Brain microvascular endothelial cell (primary cell): ENCODE data around the gene USP36.
A peak's percentile ranks its signal among the peaks of the same experiment; 100 is the strongest.

ENCODE experiments used
- DNase-seq: peaks from one replicate; pipeline ENCODE4 v3.0.0-alpha.2; 2020
- H3K27ac ChIP-seq: fragments of 250-450 bp; sonication (Bioruptor Pico); 2 replicates; pipeline ENCODE4 v1.5.1; 2020; ENCODE audit warnings: mild to moderate bottlenecking, moderate library complexity
- H3K27me3 ChIP-seq: fragments of 250-450 bp; sonication (Bioruptor Pico); replicated peaks from 2 replicates; pipeline ENCODE4 v1.5.1; 2020; ENCODE audit warnings: mild to moderate bottlenecking
- H3K36me3 ChIP-seq: fragments of 250-450 bp; sonication (Bioruptor Pico); replicated peaks from 2 replicates; pipeline ENCODE4 v1.5.1; 2020; ENCODE audit warnings: mild to moderate bottlenecking
- H3K4me3 ChIP-seq: 2 replicates; pipeline ENCODE4 v1.5.1; 2011; ENCODE audit warnings: low read depth, mild to moderate bottlenecking, control low read depth, low read length, moderate library complexity
- CTCF ChIP-seq: IDR thresholded peaks from 2 replicates; pipeline ENCODE4 v1.5.1; 2011; ENCODE audit warnings: low read depth, mild to moderate bottlenecking, moderate library complexity, low read length, control low read depth, inconsistent platforms; ENCODE audit errors: missing control alignments
- in situ Hi-C: cut with HindIII; loops from 2 replicates; pipeline ENCODE4 v1.10.0; 2017; ENCODE audit warnings: low sequenced_read_pairs, low pct_ligation_motif_present

Gene USP36

DNA sequence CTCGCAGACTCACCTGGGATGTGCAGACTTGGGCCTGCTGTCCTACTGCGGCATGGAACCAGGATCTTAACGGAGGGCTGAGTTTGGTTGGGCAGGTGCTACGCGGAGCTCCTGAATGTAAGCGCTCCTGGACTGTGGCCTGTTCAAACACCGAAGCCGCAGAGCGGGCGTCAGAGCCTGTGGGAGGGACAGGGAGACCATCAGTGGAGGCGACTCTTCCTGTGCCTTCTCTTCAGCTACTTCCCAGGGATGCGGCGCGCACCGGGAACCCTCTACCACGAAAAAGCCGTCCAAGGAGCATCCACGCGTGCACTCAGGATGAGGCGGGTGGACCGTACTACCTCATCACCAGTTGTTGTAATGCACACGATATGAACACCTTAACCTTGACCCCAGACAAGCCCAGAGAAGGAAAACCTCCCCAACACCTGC lies 2.0 kb downstream of the USP36 start:
- Histone ChIP-seq H3K27me3 (no peaks in the 10 kb centered on the region), H3K4me3 (no peak overlapping the region), H3K27ac (peak overlapping the region; percentile 92), H3K36me3 (peaks cover 34% of the 10 kb centered on the region)
- no peak for DNase-seq
- in situ Hi-C loops: no loop called here
- TF ChIP-seq CTCF: no peak

GRCh38 chr17:78836420-78837021 lies 4.1 kb downstream of the USP36 start:
- Histone ChIP-seq H3K36me3 (peaks cover 51% of the 10 kb centered on the region), H3K27me3 (no peaks in the 10 kb centered on the region), H3K4me3 (no peak overlapping the region), H3K27ac (no peak overlapping the region)
- DNase-seq: no peak
- in situ Hi-C loops: no loop called here
- TF ChIP-seq CTCF: no peak

DNA sequence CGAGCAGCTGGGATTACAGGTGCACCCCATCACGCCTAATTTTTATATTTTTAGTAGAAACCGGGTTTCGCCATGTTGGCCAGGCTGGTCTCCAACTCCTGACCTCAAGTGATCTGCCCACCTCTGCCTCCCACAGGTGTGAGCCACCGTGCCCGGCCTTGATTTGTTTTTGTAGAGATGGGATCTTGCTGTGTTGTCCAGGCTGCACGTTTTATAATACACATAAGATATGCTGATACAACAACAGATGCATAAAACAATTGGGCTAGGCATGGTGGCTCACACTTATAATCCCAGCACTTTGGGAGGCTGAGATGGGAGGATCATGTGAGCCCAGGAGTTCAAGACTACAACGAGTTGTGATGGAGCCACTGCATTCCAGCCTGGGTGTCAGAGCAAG lies 6.0 kb downstream of the USP36 start:
- H3K27me3 ChIP-seq: no peaks in the 10 kb centered on the region
- H3K4me3 ChIP-seq: no peak overlapping the region
- no peak for DNase-seq
- in situ Hi-C loops: no loop called here
- no peak overlapping the region for H3K27ac ChIP-seq
- peaks cover 63% of the 10 kb centered on the region for H3K36me3 ChIP-seq
- no peak for TF ChIP-seq CTCF

- in situ Hi-C loops: no loop called here
- no peak for TF ChIP-seq CTCF
- Histone ChIP-seq H3K4me3 (no peak overlapping the region), H3K27me3 (no peaks in the 10 kb centered on the region), H3K27ac (no peak overlapping the region), H3K36me3 (peaks cover 74% of the 10 kb centered on the region)
- no peak for DNase-seq
Observed at GRCh38 chr17:78832541-78832810, 8.1 kb downstream of the USP36 start.

GRCh38 chr17:78831688-78832540 lies 8.7 kb downstream of the USP36 start:
- in situ Hi-C loops: no loop called here
- TF ChIP-seq CTCF: no peak
- DNase-seq: no peak
- H3K27ac ChIP-seq: no peak overlapping the region
- no peak overlapping the region for H3K4me3 ChIP-seq
- H3K27me3 ChIP-seq: no peaks in the 10 kb centered on the region
- H3K36me3 ChIP-seq: peaks cover 76% of the 10 kb centered on the region
